LNCAP (cell line): ENCODE results near the gene ABHD2.

Experiments
- CTCF ChIP-seq: fragments of 450-650 bp; IDR thresholded peaks from 2 replicates; pipeline ENCODE4 v1.5.1; 2017; ENCODE audit warnings: mild to moderate bottlenecking

ABHD2 gene

GRCh38 chr15:89155122-89155521 is 66.9 kb downstream of the ABHD2 start:
- no peak for TF ChIP-seq CTCF

- no peak for TF ChIP-seq CTCF
These were observed 67.4 kb downstream of the ABHD2 start for GRCh38 chr15:89155656-89156055.

GRCh38 chr15:89157061-89157460 is 68.8 kb downstream of the ABHD2 start:
- TF ChIP-seq CTCF = no peak

- no peak for TF ChIP-seq CTCF
These were observed 69.8 kb downstream of the ABHD2 start for GRCh38 chr15:89157918-89158564.

GRCh38 chr15:89161666-89162065 is 73.4 kb downstream of the ABHD2 start:
- TF ChIP-seq CTCF = no peak

GRCh38 chr15:89163271-89164055 is 75.2 kb downstream of the ABHD2 start:
- TF ChIP-seq CTCF = no peak

- TF ChIP-seq CTCF = no peak
These were observed 76.5 kb downstream of the ABHD2 start for GRCh38 chr15:89164712-89165211.
